HepG2 (cell line): Measurements from ENCODE around the gene FADD. TPM values are rescaled to one million over a fixed set of nuclear protein-coding genes. Genes with fewer than 3 reads are reported as not detected.
A peak's percentile ranks its signal among the peaks of the same experiment; 100 is the strongest.

ENCODE experiments used
- ARNT2 ChIP-seq: sonication (generic); formaldehyde crosslinking; IDR thresholded peaks from 2 replicates; pipeline ENCODE4 v1.8.0; 2022; ENCODE audit warnings: mild to moderate bottlenecking, low read depth, missing genetic modification reagents, moderate library complexity
- CBX2 ChIP-seq, 2 experiments: fragments of 200-600 bp in 1 of 2; sonication (generic); formaldehyde crosslinking in 1 of 2; IDR thresholded peaks; 2 replicates each; pipeline versions ENCODE4 v1.7.0 to v1.8.1; 2018 to 2022; ENCODE audit warnings: low read depth in 2 of 2, low read length in 1 of 2, mild to moderate bottlenecking in 1 of 2, missing genetic modification reagents in 1 of 2
- CC2D1A ChIP-seq: sonication (generic); formaldehyde crosslinking; IDR thresholded peaks from 2 replicates; pipeline ENCODE4 v1.8.1; 2023; ENCODE audit warnings: mild to moderate bottlenecking, missing genetic modification reagents
- FOXM1 ChIP-seq: sonication (generic); formaldehyde crosslinking; IDR thresholded peaks from 2 replicates; pipeline ENCODE4 v1.5.0; 2020; ENCODE audit warnings: missing genetic modification reagents
- GZF1 ChIP-seq: sonication (generic); formaldehyde crosslinking; IDR thresholded peaks from 2 replicates; pipeline ENCODE4 v1.5.1; 2020; ENCODE audit warnings: mild to moderate bottlenecking, missing genetic modification reagents
- ISL2 ChIP-seq: sonication (generic); formaldehyde crosslinking; IDR thresholded peaks from 2 replicates; pipeline ENCODE4 v1.5.0; 2020; ENCODE audit warnings: missing genetic modification reagents
- KAT7 ChIP-seq: IDR thresholded peaks from 2 replicates; pipeline ENCODE4 v1.6.1; 2018; ENCODE audit warnings: borderline replicate concordance, missing compliant biosample characterization
- NRL ChIP-seq: sonication (generic); formaldehyde crosslinking; IDR thresholded peaks from 2 replicates; pipeline ENCODE4 v1.5.0; 2020; ENCODE audit warnings: missing genetic modification reagents, mild to moderate bottlenecking, moderate library complexity, borderline replicate concordance
- PTBP1 ChIP-seq: fragments of 200-400 bp; formaldehyde crosslinking; IDR thresholded peaks from 2 replicates; pipeline ENCODE4 v1.6.1; 2018; ENCODE audit warnings: low read length, low read depth; ENCODE audit not compliant: poor library complexity, severe bottlenecking
- RARG ChIP-seq: sonication (generic); formaldehyde crosslinking; IDR thresholded peaks from 2 replicates; pipeline ENCODE4 v1.4.0; 2020; ENCODE audit warnings: low read depth, mild to moderate bottlenecking, missing genetic modification reagents
- SP140L ChIP-seq: sonication (generic); formaldehyde crosslinking; IDR thresholded peaks from 2 replicates; pipeline ENCODE4 v1.4.0; 2020; ENCODE audit warnings: missing genetic modification reagents, borderline replicate concordance
- TAF15 ChIP-seq: fragments of 200-400 bp; formaldehyde crosslinking; IDR thresholded peaks from one replicate; pipeline ENCODE4 v1.6.1; 2018; ENCODE audit warnings: mild to moderate bottlenecking, low read depth, low read length; ENCODE audit not compliant: poor library complexity, severe bottlenecking
- ZNF136 ChIP-seq: sonication (generic); formaldehyde crosslinking; IDR thresholded peaks from 2 replicates; pipeline ENCODE4 v1.8.1; 2022; ENCODE audit warnings: low read depth, mild to moderate bottlenecking, moderate library complexity, missing genetic modification reagents
- ZNF24 ChIP-seq: fragments of 450-650 bp; IDR thresholded peaks from 2 replicates; pipeline ENCODE4 v1.6.1; 2017; ENCODE audit warnings: antibody characterized with exemption, mild to moderate bottlenecking
- ZNF543 ChIP-seq: sonication (generic); formaldehyde crosslinking; IDR thresholded peaks from 2 replicates; pipeline ENCODE4 v1.4.0; 2020; ENCODE audit warnings: mild to moderate bottlenecking, missing genetic modification reagents
- ZNF546 ChIP-seq: sonication (generic); formaldehyde crosslinking; conservative IDR thresholded peaks from 2 replicates; pipeline ENCODE4 v1.8.1; 2023; ENCODE audit warnings: mild to moderate bottlenecking, missing genetic modification reagents
- ZNF552 ChIP-seq: sonication (generic); formaldehyde crosslinking; IDR thresholded peaks from 2 replicates; pipeline ENCODE4 v1.9.0; 2022; ENCODE audit warnings: missing genetic modification reagents, mild to moderate bottlenecking, borderline replicate concordance
- ZNF556 ChIP-seq: sonication (generic); formaldehyde crosslinking; IDR thresholded peaks from 2 replicates; pipeline ENCODE4 v1.4.0; 2020; ENCODE audit warnings: mild to moderate bottlenecking, missing genetic modification reagents, borderline replicate concordance
- ZNF746 ChIP-seq: sonication (generic); formaldehyde crosslinking; IDR thresholded peaks from 2 replicates; pipeline ENCODE4 v1.8.0; 2022; ENCODE audit warnings: mild to moderate bottlenecking, missing genetic modification reagents
- ZNF749 ChIP-seq: sonication (generic); formaldehyde crosslinking; IDR thresholded peaks from 2 replicates; pipeline ENCODE4 v1.8.0; 2022; ENCODE audit warnings: mild to moderate bottlenecking, missing genetic modification reagents, moderate library complexity, borderline replicate concordance
- polyA plus RNA-seq, 8 experiments: library from polyadenylated mRNA; depleted of rRNA in 3 of 8; stranded (reverse) in 7 of 8; unstranded in 1 of 8; fragments of >200 nt; fragmentation: Illumina TruSeq in 4 of 8; extraction: Trizol in 4 of 8; gene quantifications; 2 replicates each; pipeline versions ENCODE4 v1.2.1 to v1.2.3, GENCODE V29; 2011 to 2016; ENCODE audit warnings: low read depth in 4 of 8, missing spikeins in 1 of 8, mixed read lengths in 1 of 8; ENCODE audit not compliant: insufficient read depth in 1 of 8
- total RNA-seq, 5 experiments: library from RNA; depleted of rRNA; stranded (reverse); fragments of >200 nt; fragmentation: Illumina TruSeq; extraction: Trizol; gene quantifications; 2 replicates each; pipeline ENCODE4 v1.2.3, GENCODE V29; 2016; ENCODE audit warnings: low read depth in 1 of 5
- TF ChIP-seq, protein P1 (sequence below): sonication (generic); formaldehyde crosslinking; IDR thresholded peaks from 2 replicates; pipeline ENCODE4 v1.4.0; 2020; ENCODE audit warnings: missing genetic modification reagents
- TF ChIP-seq, protein P2 (sequence below): IDR thresholded peaks from 2 replicates; pipeline ENCODE4 v1.6.1; 2018; ENCODE audit warnings: missing genetic modification reagents
- TF ChIP-seq, protein P3 (sequence below): IDR thresholded peaks from 2 replicates; pipeline ENCODE4 v1.6.1; 2016; ENCODE audit warnings: control low read depth

The FADD gene
- total and polyA plus RNA-seq, 2 of the 13 experiments (the other 11 are each of a cell fraction or from before 2014, with no cell fraction given): 14.2 to 22.2 TPM

DNA sequence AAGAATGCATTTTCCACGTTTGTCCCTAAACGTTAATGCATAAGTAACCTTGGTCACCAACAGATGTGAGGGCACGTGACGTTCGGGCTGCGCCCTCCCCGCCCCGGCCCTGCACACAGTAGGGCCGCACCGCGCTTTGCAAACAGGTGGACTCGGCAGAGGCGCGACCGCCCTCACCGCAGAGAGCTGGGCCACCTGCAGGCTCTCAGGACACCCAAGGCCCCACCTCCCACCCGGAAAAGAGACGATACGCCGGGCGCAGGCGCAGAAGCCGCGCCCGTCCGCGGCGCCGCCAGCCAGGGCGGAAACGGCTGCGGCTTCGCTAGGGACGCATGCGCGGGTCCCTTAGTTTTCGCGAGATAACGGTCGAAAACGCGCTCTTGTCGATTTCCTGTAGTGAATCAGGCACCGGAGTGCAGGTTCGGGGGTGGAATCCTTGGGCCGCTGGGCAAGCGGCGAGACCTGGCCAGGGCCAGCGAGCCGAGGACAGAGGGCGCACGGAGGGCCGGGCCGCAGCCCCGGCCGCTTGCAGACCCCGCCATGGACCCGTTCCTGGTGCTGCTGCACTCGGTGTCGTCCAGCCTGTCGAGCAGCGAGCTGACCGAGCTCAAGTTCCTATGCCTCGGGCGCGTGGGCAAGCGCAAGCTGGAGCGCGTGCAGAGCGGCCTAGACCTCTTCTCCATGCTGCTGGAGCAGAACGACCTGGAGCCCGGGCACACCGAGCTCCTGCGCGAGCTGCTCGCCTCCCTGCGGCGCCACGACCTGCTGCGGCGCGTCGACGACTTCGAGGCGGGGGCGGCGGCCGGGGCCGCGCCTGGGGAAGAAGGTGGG lies at the start of gene FADD (continued):
- TF ChIP-seq, protein P1, sequence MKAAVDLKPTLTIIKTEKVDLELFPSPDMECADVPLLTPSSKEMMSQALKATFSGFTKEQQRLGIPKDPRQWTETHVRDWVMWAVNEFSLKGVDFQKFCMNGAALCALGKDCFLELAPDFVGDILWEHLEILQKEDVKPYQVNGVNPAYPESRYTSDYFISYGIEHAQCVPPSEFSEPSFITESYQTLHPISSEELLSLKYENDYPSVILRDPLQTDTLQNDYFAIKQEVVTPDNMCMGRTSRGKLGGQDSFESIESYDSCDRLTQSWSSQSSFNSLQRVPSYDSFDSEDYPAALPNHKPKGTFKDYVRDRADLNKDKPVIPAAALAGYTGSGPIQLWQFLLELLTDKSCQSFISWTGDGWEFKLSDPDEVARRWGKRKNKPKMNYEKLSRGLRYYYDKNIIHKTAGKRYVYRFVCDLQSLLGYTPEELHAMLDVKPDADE (CRISPR knock-in tag): no peak
- TF ChIP-seq SP140L: 0 out of 2 replicates have a peak, but pooled peaks have one; percentile 55
- TF ChIP-seq, protein P2, sequence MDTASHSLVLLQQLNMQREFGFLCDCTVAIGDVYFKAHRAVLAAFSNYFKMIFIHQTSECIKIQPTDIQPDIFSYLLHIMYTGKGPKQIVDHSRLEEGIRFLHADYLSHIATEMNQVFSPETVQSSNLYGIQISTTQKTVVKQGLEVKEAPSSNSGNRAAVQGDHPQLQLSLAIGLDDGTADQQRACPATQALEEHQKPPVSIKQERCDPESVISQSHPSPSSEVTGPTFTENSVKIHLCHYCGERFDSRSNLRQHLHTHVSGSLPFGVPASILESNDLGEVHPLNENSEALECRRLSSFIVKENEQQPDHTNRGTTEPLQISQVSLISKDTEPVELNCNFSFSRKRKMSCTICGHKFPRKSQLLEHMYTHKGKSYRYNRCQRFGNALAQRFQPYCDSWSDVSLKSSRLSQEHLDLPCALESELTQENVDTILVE (CRISPR knock-in tag): no peak
- no peak; the same call in 1 of the 2 replicates for TF ChIP-seq ZNF556 (CRISPR knock-in tag)
- TF ChIP-seq ZNF546 (CRISPR knock-in tag): no peak; the same call in 1 of the 2 replicates
- no peak for TF ChIP-seq ZNF136 (CRISPR knock-in tag)
- TF ChIP-seq RARG (CRISPR knock-in tag): no peak
- no peak for TF ChIP-seq CBX2 (IDR thresholded peaks at IDR 0.05; ENCODE audit: low read depth, low read length)
- TF ChIP-seq CBX2 (CRISPR knock-in tag; IDR thresholded peaks at IDR 0.05; ENCODE audit: low read depth): no peak
- no peak for TF ChIP-seq PTBP1
- peak; percentile 29; the same call in 1 of the 2 replicates for TF ChIP-seq FOXM1
- peak; percentile 56 for TF ChIP-seq ISL2 (CRISPR knock-in tag)
- no peak; the same call in 1 of the 2 replicates for TF ChIP-seq ZNF543 (CRISPR knock-in tag)
- peak; percentile 67; the same call in 1 of the 2 replicates for TF ChIP-seq ZNF552 (CRISPR knock-in tag)
- TF ChIP-seq ZNF749 (CRISPR knock-in tag): 0 out of 2 replicates have a peak, but pooled peaks have one; percentile 17
- TF ChIP-seq CC2D1A: no peak
- TF ChIP-seq KAT7 (CRISPR knock-in tag): peak; percentile 61; the same call in 1 of the 2 replicates
- TF ChIP-seq ZNF746 (CRISPR knock-in tag): no peak; the same call in 1 of the 2 replicates
- no peak; the same call in 1 of the 2 replicates for TF ChIP-seq ARNT2 (CRISPR knock-in tag)
- peak; percentile 44 for TF ChIP-seq NRL
- TF ChIP-seq, protein P3, sequence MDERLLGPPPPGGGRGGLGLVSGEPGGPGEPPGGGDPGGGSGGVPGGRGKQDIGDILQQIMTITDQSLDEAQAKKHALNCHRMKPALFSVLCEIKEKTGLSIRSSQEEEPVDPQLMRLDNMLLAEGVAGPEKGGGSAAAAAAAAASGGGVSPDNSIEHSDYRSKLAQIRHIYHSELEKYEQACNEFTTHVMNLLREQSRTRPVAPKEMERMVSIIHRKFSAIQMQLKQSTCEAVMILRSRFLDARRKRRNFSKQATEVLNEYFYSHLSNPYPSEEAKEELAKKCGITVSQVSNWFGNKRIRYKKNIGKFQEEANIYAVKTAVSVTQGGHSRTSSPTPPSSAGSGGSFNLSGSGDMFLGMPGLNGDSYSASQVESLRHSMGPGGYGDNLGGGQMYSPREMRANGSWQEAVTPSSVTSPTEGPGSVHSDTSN (CRISPR knock-in tag): no peak
- TF ChIP-seq GZF1 (CRISPR knock-in tag): no peak
- no peak for TF ChIP-seq ZNF24
- TF ChIP-seq TAF15: no peak
